Glomerular visceral epithelial cell (primary cell): ENCODE results near the gene LRCH4.
A peak's percentile ranks its signal among the peaks of the same experiment; 100 is the strongest.
"Not testable (repeated sequence)": the region's sequence is repeated elsewhere in the genome, so short reads cannot be mapped to it uniquely, and the experiment has no call there.

ENCODE experiments used
- DNase-seq: peaks from one replicate; pipeline ENCODE4 v3.0.0-alpha.2; 2016; ENCODE audit errors: extremely low spot score

Gene LRCH4

GRCh38 chr7:100544967-100545359 is 41.0 kb downstream of the LRCH4 start:
- no peak for DNase-seq

GRCh38 chr7:100544386-100544785 is 41.5 kb downstream of the LRCH4 start:
- no peak for DNase-seq

- no peak for DNase-seq
Observed at GRCh38 chr7:100543586-100543985, 42.3 kb downstream of the LRCH4 start.

GRCh38 chr7:100541309-100541708 is 44.6 kb downstream of the LRCH4 start:
- DNase-seq: not testable (repeated sequence)

- peak; percentile 22 for DNase-seq
Observed at GRCh38 chr7:100540073-100540723, 45.7 kb downstream of the LRCH4 start.

- DNase-seq: no peak
Observed at GRCh38 chr7:100539436-100540006, 46.4 kb downstream of the LRCH4 start.

GRCh38 chr7:100538654-100539435 is 47.1 kb downstream of the LRCH4 start, which contains the start of gene AGFG2:
Gene AGFG2 (plus strand): TSS chr7:100539203. CDS start chr7:100539347, 144 bp downstream.
- DNase-seq: peak; percentile 100

- DNase-seq: no peak
Observed at GRCh38 chr7:100538348-100538653, 47.6 kb downstream of the LRCH4 start.

- DNase-seq: not testable (repeated sequence)
Observed at GRCh38 chr7:100536695-100537094, 49.2 kb downstream of the LRCH4 start.

- DNase-seq: not testable (repeated sequence)
Observed at GRCh38 chr7:100535982-100536381, 49.9 kb downstream of the LRCH4 start.

- DNase-seq: no peak
Observed at GRCh38 chr7:100532165-100533022, 53.5 kb downstream of the LRCH4 start.

- not testable (repeated sequence) for DNase-seq
Observed at GRCh38 chr7:100528108-100528866, 57.6 kb downstream of the LRCH4 start.
